GM11168 (cell line): Measurements from ENCODE around the gene BNIP2.
"Not testable (repeated sequence)": the region's sequence is repeated elsewhere in the genome, so short reads cannot be mapped to it uniquely, and the experiment has no call there.

Experiments
- in situ Hi-C: fragments of 300-500 bp; cut with MboI; formaldehyde crosslinking; loops from one replicate; pipeline ENCODE4 v1.12.0; 2022; ENCODE audit warnings: low sequenced_read_pairs; ENCODE audit not compliant: unreplicated experiment

BNIP2 gene

GRCh38 chr15:59689626-59690236, 611 bp upstream of the BNIP2 start:
- in situ Hi-C loops = no loop called here

GRCh38 chr15:59688423-59688781, 718 bp downstream of the BNIP2 start:
- in situ Hi-C loops = no loop called here

- in situ Hi-C loops = no loop called here
These were observed 1.3 kb downstream of the BNIP2 start for GRCh38 chr15:59687836-59688235.

DNA sequence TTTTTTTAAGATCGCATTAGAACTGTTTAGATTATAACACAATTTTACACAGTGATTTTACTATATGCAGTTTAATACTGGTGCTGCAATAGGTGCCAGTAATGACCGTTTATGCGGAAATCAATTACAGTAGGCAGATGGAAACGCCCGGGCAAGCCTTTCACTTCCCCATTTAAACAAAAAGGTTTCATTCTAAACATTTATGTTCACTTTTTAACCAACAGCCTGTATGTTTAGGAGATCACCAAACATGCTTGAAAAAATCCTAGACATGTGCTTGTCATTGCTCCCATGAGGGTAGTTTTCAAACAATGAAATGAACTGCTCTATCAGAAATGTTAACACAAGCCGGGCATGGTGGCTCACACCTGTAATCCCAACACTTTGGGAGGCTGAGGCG, 2.7 kb downstream of the BNIP2 start:
- in situ Hi-C loops = no loop called here

DNA sequence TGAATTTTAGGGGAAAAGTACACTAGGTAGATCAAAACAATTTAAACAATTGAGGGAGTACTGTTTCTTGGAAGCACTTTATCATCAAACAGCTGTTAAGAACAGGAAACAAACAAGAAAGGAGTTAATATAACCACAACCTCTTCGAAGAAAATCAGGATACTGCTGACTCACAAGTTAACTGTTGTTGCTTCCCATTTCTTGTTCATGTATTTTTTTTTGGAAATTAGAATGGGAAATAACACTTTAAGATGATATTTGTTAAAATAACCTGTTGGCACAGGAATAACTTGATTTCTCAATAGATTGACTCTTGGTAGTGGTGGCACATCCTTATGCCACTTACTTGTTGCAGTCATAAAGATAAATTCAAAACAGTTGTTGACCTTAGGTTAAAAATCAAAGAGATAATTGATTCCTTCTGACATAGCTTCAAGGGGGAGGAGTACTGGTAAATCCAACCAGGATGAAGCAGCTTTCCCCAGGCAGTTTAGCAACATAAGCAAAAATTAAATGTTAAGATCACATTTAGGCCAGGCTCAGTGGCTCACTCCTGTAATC, 3.3 kb downstream of the BNIP2 start:
- in situ Hi-C loops = no loop called here

DNA sequence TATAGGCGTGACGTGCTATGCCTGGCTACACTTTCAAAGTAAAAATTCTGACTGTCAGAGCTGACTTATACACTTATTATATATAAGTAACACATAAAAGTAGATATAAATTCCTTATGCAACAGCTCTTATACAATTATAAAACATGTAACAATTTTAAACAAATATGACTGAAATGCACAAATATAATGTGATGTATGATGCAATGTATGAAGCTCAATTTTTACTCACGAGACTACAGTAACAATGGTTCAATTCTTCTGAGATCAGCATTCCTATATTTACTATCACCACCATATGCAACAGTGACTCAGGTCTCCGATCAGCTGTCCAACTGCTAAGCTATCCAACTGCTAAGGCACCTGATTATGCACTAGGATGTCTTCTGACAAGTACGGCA, 8.2 kb downstream of the BNIP2 start:
- in situ Hi-C loops = no loop called here

- in situ Hi-C loops = no loop called here
These were observed 8.8 kb downstream of the BNIP2 start for GRCh38 chr15:59680346-59680745.

DNA sequence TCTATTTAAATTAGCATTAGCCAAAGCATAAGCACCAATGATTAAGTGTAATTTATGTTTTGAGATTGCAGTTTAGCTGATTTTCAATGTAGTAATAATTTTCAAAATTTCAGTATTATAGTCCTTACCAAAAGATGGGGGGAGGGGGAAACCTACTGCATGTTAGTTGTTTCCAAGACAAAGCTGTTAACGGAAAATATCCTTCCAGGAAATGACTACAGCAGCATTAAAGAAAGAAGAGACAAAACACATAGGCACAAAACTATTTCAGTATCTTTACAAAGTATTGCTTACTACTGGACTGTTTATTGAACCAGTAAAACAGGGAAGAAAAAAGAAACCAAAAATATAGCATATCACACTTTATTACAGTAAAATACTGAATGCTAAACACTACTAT, 10.5 kb downstream of the BNIP2 start:
- in situ Hi-C loops = no loop called here

DNA sequence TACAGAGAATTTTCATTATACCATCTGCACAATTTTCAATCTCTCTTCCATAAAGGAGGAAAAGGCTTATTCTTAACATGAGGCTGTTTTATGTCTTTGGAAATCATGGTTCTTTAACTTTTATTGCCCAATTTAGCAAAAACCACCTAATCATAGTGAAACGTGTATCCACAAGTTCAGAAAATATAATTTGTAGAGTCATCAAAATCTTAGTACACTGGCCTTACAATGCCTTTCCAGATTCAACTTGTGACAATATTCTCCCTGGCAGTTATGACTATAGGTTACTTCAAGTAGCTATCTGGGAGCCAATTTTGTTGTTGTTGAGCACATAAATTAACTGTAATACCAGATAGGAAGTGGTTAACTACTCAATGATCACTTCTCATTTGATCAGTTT, 10.9 kb downstream of the BNIP2 start:
- in situ Hi-C loops = no loop called here

- in situ Hi-C loops = no loop called here
These were observed 12.6 kb downstream of the BNIP2 start for GRCh38 chr15:59676565-59676964.

- in situ Hi-C loops = no loop called here
These were observed 14.7 kb downstream of the BNIP2 start for GRCh38 chr15:59674361-59674877.

GRCh38 chr15:59668556-59668955, 20.6 kb downstream of the BNIP2 start:
- in situ Hi-C loops = no loop called here

GRCh38 chr15:59662260-59662659, 26.9 kb downstream of the BNIP2 start:
- in situ Hi-C loops = no loop called here

DNA sequence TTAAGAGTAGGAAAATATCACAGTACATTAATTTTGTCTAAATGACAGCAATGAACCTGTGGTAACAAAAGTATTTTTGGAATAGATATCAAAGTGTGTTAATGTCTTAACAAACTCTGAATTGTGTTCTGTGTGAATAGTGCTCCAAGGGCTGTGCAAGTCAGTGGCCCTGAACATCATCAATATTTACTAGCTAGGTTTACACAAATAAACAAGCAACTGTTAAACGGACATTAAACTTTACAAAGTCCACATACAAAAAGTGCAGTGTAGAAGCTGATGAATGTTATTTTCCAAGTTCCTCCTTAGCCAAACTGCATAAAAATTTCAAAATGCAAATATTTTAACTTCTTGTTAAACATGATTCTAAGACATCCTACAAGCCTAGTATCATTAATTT, 29.8 kb downstream of the BNIP2 start:
- in situ Hi-C loops = no loop called here

DNA sequence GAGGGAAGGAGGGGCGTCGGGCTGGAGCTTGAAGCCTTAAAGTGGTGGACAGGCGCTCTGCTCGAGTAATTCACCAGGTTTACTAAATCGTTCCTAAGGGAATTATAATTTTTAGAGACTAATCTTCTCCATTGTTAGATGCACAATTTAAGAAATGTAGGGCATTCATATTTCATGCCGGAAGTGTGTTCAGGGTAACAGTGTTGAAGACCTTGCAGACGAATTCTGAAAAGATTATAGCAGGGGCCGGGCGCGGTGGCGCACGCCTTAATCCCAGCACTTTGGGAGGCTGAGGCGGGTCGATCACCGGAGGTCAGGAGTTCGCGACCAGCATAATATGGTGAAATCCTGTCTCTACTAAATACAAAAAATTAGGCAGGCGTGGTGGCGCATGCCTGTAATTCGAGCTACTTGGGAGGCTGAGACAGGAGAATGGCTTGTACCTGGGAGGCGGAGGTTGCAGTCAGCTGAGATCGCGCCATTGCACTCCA, 31.4 kb downstream of the BNIP2 start:
- in situ Hi-C loops = no loop called here

- in situ Hi-C loops = no loop called here
These were observed 32.1 kb downstream of the BNIP2 start, which contains the start of gene GTF2A2 for GRCh38 chr15:59656897-59657634. GTF2A2 (minus strand) TSS chr15:59657515; CDS start chr15:59652277, 5,238 bp downstream.

DNA sequence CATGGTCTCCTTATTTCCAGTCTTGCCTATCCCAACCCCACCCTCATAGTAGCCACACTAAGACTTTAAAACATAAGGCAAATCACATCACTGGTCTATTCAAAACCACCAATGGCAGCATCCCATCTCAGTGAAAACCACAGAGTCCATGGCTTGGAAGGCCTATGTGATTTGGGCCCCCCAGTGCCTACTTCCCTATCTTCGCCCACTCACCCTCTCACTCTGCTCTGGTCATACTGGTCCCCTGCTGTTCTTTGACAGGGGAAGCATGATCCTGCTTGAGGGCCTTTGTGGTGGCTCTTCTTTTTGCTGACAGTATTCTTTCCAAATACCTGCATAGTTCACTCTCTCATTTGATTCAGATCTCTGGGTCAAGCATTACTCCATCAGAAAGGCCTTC, 35.1 kb downstream of the BNIP2 start:
- in situ Hi-C loops = no loop called here

DNA sequence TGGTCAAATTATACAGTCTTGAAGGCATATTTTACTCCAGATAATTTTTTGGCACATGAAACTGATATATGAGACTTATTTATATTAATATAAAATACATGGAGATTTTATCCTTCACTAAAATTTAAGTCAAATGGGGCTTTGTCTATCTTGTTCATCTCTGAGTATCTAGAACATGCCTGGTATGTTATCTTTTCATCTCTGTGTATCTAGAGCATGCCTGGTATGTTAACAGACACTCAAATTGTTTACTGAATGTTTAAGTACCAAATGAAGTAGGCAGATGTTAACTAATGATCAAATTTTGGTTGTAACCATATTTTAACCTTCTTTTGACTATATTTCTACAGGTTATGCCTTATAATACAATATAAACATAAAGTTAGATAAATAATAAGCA, 39.5 kb downstream of the BNIP2 start:
- in situ Hi-C loops = no loop called here

GRCh38 chr15:59647085-59647484, 42.0 kb downstream of the BNIP2 start:
- in situ Hi-C loops = no loop called here

- in situ Hi-C loops = no loop called here
These were observed 42.8 kb downstream of the BNIP2 start for GRCh38 chr15:59646277-59646676.

- in situ Hi-C loops = not testable (repeated sequence)
These were observed 43.3 kb downstream of the BNIP2 start for GRCh38 chr15:59645812-59646211.
